OCI-LY1 (cell line): Measurements from ENCODE around the gene MIAT.

Experiments used
- CTCF ChIP-seq: fragments of 200-600 bp; sonication (generic), shearing (Covaris generic); IDR thresholded peaks from 2 replicates; pipeline ENCODE4 v1.5.1; 2017; ENCODE audit warnings: mild to moderate bottlenecking, antibody characterized with exemption, low read length, moderate library complexity, mixed read lengths
- EZH2 ChIP-seq: fragments of 200-600 bp; sonication (generic), shearing (Covaris generic); IDR thresholded peaks from 2 replicates; pipeline ENCODE4 v1.8.0; 2017; ENCODE audit warnings: borderline replicate concordance, mixed run types, mild to moderate bottlenecking, antibody characterized with exemption, low read length, moderate library complexity, mixed read lengths

- TF ChIP-seq CTCF (no peak), EZH2 (no peak)
Observed at GRCh38 chr22:26632422-26633155, 24.8 kb upstream of the MIAT start.
